ENCODE data around the gene ELOB.

The ELOB gene

GRCh38 chr16:2777231-2777902 is at the start of gene ELOB:
Gene ELOB, minus strand, starts transcription at chr16:2777280. Its CDS starts 41 bp downstream, at chr16:2777239.
- peak; percentile 88 for DNase-seq (ENCODE audit: low spot score)

- DNase-seq (ENCODE audit: low spot score), result no peak
Measured at GRCh38 chr16:2825906-2826305, 48.8 kb upstream of the ELOB start.

- DNase-seq (ENCODE audit: low spot score), result no peak
Measured at GRCh38 chr16:2825049-2825742, 48.1 kb upstream of the ELOB start.

- no peak for DNase-seq (ENCODE audit: low spot score)
Measured at GRCh38 chr16:2824626-2825025, 47.5 kb upstream of the ELOB start.

GRCh38 chr16:2822496-2822895 is 45.4 kb upstream of the ELOB start:
- no peak for DNase-seq (ENCODE audit: low spot score)

GRCh38 chr16:2822158-2822495 is 45.0 kb upstream of the ELOB start:
- DNase-seq (ENCODE audit: low spot score), result no peak

- DNase-seq (ENCODE audit: low spot score), result no peak
Measured at GRCh38 chr16:2821487-2822157, 44.5 kb upstream of the ELOB start.

GRCh38 chr16:2820836-2821486 is 43.9 kb upstream of the ELOB start:
- no peak for DNase-seq (ENCODE audit: low spot score)

- DNase-seq (ENCODE audit: low spot score), result no peak
Measured at GRCh38 chr16:2819939-2820835, 43.1 kb upstream of the ELOB start.

- no peak for DNase-seq (ENCODE audit: low spot score)
Measured at GRCh38 chr16:2819179-2819938, 42.3 kb upstream of the ELOB start.

GRCh38 chr16:2818272-2818876 is 41.3 kb upstream of the ELOB start:
- DNase-seq (ENCODE audit: low spot score), result no peak

- no peak for DNase-seq (ENCODE audit: low spot score)
Measured at GRCh38 chr16:2817340-2818271, 40.5 kb upstream of the ELOB start.

- DNase-seq (ENCODE audit: low spot score), result no peak
Measured at GRCh38 chr16:2816751-2817339, 39.8 kb upstream of the ELOB start, which contains the start of gene PRSS21. Gene PRSS21, plus strand, starts transcription at chr16:2817237. Its CDS starts 32 bp downstream, at chr16:2817269.

GRCh38 chr16:2815299-2815771 is 38.3 kb upstream of the ELOB start:
- DNase-seq (ENCODE audit: low spot score), result no peak

GRCh38 chr16:2814551-2815298 is 37.6 kb upstream of the ELOB start:
- no peak for DNase-seq (ENCODE audit: low spot score)

- no peak for DNase-seq (ENCODE audit: low spot score)
Measured at GRCh38 chr16:2813771-2814221, 36.7 kb upstream of the ELOB start.

GRCh38 chr16:2811703-2812471 is 34.8 kb upstream of the ELOB start:
- DNase-seq (ENCODE audit: low spot score), result no peak

Data from hematopoietic multipotent progenitor cell treated with erythropoietin and hydrocortisone succinate and interleukin-3 and kit ligand, for 15 days (in vitro differentiated cells).